A172 (cell line): ENCODE results near the gene CDC42SE1. TPM values are rescaled to one million over a fixed set of nuclear protein-coding genes. Genes with fewer than 3 reads are reported as not detected.
"Not testable (repeated sequence)": the region's sequence is repeated elsewhere in the genome, so short reads cannot be mapped to it uniquely, and the experiment has no call there.

ENCODE experiments used
- DNase-seq: peaks from one replicate; pipeline ENCODE4 v3.0.0-alpha.2; 2015; ENCODE audit warnings: low spot score
- total RNA-seq: library from RNA; depleted of rRNA; stranded (reverse); fragments of >200 nt; shearing (Covaris generic); gene quantifications from 2 replicates; pipeline ENCODE4 v1.2.3, GENCODE V29; 2014; rRNA removed

The CDC42SE1 gene, protein sequence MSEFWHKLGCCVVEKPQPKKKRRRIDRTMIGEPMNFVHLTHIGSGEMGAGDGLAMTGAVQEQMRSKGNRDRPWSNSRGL
- 149 and 150 TPM in 2 replicates for total RNA-seq

DNA sequence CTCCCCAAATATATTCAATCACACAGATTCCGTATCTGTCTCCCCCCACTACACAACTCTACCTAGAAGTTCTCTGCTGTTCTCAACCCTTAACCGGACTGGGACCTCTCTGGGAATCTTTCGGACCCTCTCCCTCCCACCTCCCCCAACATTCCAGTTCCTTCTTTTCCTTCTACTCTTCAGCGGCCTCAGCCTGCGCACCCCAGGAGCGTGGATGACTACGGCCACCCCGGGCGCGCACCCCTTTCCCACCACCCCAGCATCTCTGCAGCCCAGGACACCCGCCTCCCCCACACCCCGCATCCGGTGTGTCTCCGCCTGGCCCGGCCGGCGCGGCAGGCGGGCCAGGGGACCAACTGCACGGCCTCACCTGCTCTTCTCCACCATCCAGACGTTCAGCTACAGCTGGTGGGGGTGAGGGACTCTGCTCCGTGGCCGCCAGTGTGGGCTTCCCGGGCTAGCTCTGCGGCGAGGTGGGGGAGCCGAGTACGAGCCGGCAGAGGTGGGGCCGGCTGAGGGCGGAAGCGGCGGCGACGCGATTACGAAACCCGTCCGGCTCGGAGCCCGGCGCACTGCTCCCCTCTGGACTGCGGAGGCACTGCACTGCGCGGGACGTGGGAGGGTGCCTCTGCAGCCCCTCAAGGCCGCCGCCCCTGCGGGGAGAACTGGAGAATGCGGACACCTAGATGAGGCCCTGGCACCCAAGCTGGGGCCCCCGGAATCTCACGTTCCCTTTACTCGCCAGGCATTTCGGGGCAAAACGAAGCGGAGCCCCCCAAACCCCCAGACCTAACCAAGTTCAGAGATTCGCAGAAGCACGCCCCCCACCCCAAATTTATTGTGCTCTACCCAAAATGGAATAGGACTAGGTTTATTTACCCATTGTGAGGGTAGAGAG, at the start of gene CDC42SE1:
TSS of gene CDC42SE1 (minus strand) at position 514 of the 898 bp plus-strand sequence. CDS start 3,892 bp downstream, outside the sequence.
- DNase-seq: peak; percentile 88

DNA sequence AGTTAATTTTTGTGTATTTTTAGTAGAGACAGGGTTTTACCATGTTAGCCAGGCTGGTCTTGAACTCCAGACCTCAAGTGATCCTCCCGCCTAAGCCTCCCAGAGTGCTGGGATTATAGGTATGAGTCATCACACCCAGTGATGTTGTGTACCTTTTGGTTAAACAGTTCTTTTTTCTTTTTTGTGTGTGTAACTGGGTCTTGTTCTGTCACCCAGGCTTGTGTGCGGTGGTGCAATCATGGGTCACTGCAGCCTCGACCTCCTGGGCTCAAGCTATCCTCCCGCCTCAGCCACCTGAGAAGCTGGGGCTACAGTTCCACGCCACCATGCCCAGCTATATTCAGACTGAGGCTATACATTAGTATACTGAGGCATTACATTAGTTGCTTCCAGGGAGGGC, 48.9 kb upstream of the CDC42SE1 start:
- no peak for DNase-seq

DNA sequence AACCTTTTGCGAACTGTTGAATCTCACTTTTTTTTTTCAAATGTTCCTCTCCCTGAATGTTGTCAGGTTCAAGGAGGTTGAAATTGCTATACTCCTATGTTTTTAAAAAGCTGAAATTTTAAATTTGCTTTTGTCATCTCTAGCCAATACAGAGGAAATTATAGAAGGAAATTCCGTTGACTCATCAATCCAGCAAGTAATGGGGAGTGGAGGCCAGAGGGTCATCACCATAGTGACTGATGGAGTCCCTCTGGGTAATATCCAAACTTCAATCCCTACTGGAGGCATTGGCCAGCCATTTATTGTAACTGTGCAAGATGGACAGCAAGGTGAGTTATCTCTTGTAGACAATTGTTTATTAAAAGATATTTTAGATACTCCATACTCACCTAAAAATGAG, 47.5 kb upstream of the CDC42SE1 start:
- DNase-seq: peak; percentile 32

DNA sequence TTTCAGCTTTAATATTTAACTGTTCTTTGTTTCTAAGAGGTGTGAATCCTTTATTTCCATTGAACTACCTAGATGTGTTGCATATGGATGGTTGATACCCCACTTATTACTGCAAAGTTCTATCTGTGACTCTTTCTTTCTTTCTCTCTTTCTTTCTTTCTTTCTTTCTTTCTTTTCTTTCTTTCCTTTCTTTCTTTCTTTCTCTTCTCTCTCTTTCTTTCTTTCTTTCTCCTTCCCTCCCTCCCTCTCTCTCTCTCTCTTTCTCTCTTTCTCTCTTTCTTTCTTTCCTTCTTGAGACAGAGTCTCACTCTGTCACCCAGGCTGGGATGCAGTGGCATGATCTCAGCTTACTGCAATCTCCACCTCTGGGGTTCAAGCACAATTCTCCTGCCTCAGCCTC, 45.2 kb upstream of the CDC42SE1 start:
- DNase-seq: no peak

DNA sequence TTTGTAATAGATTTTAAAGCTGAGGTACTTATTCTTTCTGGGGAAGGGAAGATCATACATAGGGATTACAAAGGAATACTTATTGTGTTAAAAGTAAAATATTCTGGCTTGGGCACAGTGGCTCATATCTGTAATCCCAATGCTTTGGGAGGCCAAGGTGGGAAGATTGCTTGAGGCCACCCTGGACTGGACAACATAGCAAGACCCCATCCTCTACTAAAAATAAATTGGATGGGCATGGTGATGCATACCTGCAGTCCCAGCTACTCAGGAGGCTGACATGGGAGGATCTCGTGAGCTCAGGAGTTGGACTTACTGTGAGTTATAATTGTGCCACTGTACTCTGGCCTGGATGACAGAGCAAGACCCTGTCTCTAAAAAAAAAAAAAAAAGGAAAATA, 38.7 kb upstream of the CDC42SE1 start:
- no peak for DNase-seq

DNA sequence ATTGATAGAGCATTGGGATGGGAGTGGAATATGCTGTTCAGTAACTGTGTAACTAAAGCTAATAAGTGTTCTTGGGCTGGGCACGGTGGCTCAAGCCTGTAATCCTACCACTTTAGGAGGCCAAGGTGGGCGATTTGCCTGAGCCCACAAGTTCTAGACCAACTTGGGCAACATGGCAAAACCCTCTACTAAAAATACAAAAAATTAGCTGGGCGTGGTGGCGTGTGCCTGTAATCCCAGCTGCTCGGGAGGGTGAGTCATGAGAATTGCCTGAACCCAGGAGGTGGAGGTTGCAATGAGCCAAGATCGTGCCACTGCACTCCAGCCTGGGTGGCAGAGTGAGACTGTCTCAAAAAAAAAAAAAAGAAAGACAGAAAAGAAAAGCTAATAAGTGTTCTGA, 38.0 kb upstream of the CDC42SE1 start:
- DNase-seq: not testable (repeated sequence)

DNA sequence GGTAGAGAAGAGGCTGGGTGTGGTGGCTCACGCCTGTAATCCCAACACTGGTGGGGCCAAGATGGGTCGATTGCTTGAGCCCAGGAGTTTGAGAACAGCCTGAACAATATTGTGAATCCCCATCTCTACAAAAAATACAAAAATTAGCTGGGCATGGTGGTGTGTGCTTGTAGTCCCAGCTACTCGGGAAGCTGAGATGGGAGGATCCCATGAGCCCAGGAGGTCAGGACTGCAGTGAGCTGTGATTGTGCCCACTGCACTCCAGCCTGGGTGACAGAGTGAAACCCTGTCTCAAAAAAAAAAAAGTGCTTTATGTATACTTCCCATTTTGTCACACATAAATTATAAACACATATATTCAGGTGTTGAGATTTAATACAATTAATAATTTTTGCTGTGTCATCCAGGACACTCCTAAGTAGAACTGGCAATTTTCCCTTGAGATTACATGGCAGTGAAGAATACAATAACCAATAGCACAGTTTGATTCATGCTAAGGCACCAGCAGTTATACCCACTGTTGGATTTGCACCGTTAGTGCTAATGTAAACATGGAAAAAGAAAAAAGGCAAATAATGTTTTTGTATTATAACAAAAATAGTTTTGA, 26.6 kb upstream of the CDC42SE1 start:
- DNase-seq: no peak

DNA sequence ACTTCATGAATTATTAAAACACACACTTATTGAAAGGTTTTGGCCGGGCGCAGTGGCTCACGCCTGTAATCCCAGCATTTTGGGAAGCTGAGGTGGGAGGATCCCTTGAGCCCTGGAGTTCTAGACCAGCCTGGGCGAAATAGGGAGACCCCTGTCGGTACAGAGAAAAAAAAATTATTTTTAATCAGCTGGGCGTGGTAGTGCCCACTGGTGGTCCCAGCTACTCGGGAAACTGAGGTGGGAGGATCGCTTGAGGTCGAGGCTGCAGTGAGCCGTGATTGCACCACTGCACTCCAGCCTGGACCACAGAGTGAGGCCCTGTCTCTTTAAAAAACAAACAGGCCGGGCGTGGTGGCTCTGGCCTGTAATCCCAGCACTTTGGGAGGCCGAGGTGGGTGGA, 12.8 kb upstream of the CDC42SE1 start:
- no peak for DNase-seq

DNA sequence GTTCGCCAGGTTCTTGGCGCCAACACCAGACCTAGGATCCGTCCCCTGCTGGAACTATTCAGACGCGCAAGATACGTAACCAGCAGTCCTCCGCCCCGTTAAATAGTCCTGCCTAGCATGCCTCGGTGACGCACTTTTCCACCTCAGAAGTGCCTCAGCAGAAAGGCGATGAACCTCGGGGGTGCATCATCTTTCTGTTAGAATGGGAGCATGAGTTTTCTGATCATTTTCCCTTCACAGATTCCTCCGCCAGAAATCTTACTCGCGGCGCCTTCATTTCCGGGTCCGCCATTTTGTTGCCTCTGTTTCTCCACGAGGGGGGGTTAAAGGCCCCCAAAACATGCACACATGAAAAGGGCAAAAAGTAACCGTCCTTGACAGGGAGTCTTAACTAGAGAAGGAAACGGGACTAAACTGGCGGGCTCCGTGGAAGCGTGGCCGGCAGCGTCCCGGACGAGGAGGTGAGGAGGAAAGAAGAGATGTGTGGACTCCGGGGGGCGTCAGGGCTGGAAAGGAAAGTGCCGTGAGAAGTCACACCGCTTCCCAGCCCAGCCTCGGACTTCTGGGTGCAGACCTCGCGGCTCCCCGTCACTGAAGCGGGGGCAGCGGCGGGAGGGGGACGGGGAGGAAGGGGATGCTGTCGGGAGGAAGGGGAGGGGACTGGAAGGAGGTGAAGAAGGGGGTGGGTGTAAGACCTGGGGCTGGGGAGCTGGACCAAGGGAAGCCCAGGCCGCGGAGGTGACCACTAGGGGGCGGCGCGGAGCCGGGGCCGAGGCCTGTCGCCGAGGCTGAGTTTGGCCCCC, 11.3 kb upstream of the CDC42SE1 start, which contains the start of gene GABPB2:
TSS of gene GABPB2 (plus strand) at position 288 of the 803 bp plus-strand sequence. CDS start 17,429 bp downstream, outside the sequence.
- DNase-seq: peak; percentile 76

DNA sequence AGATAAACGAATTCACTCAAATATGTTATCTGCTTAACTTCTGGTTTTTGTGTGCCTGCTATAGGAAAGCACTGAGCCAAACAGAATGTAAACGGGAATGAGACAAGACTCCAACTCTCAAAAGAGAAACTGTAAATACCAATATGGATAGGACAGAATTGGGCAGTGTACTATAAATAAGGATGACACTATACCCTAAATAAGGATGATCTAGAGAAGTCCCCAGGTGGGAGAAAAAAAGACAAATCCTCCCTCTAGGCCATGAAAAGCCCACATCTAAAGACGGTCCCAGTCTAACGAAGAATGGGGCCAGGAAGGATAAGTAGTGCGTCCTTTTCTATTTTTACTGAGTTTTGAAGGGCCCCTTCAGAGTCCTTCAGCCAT, 9.7 kb upstream of the CDC42SE1 start:
- DNase-seq: no peak

DNA sequence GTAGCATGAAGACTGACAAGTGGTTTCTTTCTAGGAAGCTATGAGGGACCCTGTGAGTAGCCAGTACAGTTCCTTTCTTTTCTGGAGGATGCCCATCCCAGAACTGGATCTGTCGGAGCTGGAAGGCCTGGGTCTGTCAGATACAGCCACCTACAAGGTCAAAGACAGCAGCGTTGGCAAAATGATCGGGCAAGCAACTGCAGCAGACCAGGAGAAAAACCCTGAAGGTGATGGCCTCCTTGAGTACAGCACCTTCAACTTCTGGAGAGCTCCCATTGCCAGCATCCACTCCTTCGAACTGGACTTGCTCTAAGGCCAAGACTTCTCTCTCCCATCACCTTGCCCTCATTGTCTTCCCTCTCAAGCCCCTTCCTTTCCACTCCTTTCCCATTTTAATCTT, 7.8 kb upstream of the CDC42SE1 start:
- DNase-seq: no peak

DNA sequence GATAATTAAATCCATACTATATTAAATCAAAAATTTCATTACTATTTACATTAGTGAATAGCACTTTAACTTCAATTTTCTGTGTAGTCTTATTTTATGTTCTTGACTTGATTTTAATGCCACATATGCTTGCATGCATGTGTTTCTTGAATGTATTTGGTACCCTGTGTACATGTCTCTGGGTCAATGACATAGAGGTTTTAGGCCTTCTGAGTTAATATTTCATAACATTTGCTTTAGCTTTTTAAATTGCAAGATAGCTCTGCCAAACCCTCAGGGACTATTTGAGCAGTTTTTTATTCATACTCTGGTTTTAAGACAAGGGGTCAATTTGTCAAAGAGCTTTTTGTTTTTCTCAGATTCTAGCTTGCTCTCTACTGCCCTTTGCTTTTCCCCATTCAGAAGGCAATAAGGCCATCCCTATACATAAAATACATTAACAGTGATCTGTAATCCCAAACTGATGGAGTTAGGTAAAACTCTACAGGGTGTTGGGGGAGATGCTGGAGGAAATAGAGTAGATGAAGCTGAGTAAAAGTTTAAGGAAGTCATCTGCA, 5.7 kb upstream of the CDC42SE1 start:
- no peak for DNase-seq

DNA sequence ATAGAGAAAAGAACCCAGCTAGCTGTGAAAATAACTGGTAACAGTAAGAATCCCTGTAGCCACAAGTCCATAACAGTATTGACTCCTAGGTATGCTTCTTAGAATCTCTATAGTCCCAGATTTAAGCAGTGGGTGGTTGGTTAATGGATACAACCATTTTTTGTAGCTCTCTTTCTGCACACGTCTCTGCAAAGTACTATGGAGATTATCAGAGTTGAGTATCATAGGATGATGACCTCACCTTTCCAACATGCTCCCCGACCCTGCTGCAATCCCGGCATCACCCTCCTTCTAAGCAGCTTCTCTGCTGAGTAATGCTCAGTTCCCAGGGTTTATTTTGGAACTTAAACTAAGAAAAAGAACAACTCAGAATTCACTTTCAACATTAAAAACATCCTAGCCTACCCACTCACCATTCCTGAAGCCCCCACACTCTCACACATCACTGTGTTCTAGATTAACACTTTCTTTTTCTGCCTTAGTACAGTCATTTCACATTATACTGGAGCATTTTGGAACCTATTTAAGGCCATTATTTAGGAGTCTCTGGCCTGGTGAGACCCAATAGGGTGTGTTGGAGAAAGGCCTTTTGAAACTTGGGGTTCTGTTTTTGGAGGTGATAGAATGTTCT, 3.4 kb upstream of the CDC42SE1 start:
- peak; percentile 94 for DNase-seq

DNA sequence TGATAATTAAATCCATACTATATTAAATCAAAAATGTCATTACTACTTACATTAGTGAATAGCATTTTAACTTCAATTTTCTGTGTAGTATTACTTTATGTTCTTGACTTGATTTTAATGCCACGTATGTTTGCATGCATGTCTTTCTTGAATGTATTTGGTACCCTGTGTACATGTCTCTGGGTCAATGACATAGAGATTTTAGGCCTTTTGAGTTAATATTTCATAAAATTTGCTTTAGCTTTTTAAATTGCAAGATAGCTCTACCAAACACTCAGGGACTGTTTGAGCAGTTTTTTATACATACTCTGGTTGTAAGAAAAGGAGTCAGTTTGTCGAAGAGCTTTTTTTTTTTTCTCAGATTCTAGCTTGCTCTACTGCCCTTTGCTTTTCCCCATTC, 2.3 kb upstream of the CDC42SE1 start:
- no peak for DNase-seq

DNA sequence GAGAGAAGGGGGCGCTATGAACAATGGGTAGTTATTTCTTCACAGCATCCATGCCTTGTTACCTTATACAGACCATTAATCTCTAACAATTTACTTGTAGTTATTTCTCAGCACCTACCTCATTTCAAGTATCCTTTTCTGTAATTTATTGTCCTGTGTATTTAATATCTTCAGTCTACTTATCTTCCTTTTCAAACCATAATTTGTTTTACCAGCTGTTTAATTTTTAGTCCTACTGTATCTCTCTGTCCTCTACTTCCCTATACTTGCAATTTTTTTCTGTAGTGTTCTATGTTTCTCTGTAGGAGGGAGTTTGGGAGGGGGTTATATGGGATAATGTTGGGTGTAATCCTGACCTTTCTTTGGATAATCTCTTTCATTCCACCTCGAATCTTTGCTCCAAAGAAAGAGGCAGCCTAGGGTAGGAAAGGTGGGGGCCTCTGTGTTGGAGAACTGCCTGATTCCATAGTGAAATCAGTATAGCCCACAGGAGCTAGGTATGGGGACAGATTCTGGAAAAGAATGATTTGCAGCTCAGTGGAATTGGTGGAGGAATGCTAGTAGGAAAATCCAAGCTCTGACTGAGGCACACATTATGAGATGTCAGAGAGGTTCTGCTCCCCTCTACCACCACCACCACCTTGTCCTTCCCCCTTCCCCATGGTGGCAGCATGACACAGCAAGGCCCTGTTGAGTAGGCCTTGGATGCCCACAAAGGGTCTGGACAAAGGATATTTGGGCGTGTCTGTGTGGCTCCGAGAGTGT, 1.4 kb upstream of the CDC42SE1 start:
- peak; percentile 74 for DNase-seq

DNA sequence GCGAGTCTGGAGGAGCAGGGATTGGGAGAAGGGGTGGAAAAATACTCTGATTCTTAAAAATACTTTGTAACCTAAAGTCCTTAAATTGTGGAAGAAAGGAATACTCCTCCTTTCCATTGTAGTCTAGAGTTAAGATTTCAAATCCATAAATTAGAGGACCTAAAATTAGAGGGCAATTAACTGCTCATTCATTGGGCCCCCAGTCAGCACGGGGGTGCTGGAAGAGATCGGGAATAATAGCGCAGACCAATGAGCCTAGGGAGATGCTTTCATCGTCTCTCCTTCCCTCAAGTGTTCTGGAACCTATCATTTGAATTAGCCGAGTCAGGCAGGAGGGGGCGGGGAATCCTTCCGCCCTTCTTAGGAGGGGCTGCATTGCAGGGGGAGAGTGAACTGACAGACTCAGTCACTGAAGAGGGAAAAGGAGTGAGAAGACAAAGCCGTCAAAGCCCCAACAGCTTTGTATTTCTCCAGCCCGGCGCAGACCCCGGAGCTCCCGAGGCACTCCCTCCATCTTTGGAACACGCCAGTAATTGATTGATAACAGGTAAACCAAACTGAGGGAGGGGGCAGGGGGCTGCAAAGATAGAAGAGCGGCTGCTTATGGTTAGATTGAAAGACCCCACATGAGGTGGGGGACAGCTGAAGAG, 710 bp upstream of the CDC42SE1 start, which contains the start of gene MLLT11:
TSS of gene MLLT11 (plus strand) at position 391 of the 650 bp plus-strand sequence. CDS start 6,828 bp downstream, outside the sequence.
- peak; percentile 91 for DNase-seq

DNA sequence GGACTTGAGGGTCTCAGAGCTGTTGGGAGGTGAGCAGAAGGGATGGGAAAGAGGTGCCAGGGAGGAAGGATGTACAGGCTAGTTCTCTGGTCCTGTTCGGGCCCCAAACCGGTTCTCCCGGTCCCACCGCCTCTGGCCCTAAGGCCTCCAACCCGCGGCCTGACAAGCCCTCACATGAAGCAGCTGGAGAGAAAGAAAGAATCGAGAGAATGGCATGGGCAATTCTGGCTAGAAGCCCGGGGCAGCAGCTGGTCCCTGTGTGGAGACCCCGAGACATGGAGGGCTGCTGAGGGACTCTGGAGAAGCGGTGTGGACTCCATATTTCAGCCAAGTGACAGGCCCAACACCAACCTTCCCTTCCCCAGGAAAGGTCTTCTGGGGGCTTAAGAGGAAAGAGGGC, 730 bp downstream of the CDC42SE1 start:
- peak; percentile 39 for DNase-seq

DNA sequence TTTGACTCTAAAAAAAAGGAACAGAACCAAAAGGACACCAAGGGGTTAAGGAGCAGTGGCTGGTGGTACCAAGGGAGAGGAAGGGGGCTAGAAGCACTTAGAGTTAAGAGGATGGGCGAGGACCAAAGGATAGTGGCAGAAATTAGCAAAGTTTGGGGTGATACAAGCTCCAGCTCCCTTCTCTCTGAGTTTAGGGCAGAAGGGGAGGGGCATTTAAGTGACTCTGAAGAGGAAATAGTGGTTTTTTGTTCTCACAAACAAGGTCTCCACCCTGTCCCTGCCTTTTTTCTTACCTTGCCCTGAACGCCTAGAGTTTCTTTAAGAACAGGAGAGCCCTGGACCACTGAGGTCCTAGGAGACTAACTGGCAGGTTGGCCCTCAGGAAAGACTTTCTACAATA, 3.3 kb downstream of the CDC42SE1 start:
- no peak for DNase-seq

DNA sequence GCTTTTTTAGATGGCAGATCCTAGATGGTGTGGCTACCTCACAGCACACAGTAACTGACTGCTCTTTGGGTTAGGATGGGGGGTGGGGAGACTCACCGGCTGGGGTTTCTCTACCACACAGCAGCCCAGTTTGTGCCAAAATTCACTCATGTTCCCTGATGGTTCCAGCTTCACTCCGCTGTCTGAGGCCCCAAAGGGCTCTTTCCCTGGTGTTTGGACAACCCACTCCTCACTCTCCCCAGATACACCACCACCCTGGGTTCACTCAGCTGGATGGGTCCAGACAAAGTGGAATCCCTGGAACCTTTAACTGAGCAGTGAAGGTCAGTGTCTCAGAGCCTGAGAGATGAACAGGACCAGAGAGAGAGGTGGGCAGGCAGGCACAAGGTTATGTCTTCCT, 3.8 kb downstream of the CDC42SE1 start:
- DNase-seq: no peak
